GM12878 (cell line): ENCODE results near the gene GALNT9. TPM values are rescaled to one million over a fixed set of nuclear protein-coding genes. Genes with fewer than 3 reads are reported as not detected.

ENCODE experiments used
- ATAC-seq: fragments of 200-7000 bp; cut with Tn5 transposase; 3 replicates; pipeline ENCODE4 v1.9.1; 2020; ENCODE audit warnings: mild to moderate bottlenecking, moderate library complexity
- BruUV-seq: library from RNA; stranded (reverse); fragments of 400-500 nt; replicated peaks from 2 replicates; lab custom pipeline; 2021; lab: Mats Ljungman, UMichigan
- CTCF ChIA-PET: fragments of 300-600 bp; sonication (Branson Sonifier 250); formaldehyde crosslinking; extraction: SDS; loops from one replicate; lab custom pipeline; 2021; ENCODE audit warnings: inconsistent platforms; lab: Yijun Ruan, JAX
- POLR2A ChIA-PET: fragments of 350-600 bp; formaldehyde crosslinking; extraction: SDS; loops from one replicate; lab custom pipeline; 2021; ENCODE audit warnings: inconsistent platforms; lab: Charles Lee
- RAD21 ChIA-PET: fragments of 300-600 bp; sonication (Branson Sonifier 250); formaldehyde crosslinking; loops from one replicate; lab custom pipeline; 2023; ENCODE audit warnings: antibody characterized with exemption; ENCODE audit not compliant: unreplicated experiment; lab: Charles Lee
- SMC1A ChIA-PET: fragments of 300-600 bp; sonication (Branson Sonifier 250); formaldehyde crosslinking; loops from one replicate; lab custom pipeline; 2023; ENCODE audit not compliant: unreplicated experiment, uncharacterized antibody; lab: Charles Lee
- DNase-seq: peaks from one replicate; pipeline ENCODE4 v3.0.0-alpha.2; 2011; ENCODE audit warnings: low read depth, low spot score
- FAIRE-seq: peaks from 3 replicates; lab custom pipeline; 2011; peaks lifted over from hg19 to GRCh38; lab: Jason Lieb, UNC
- H2AFZ ChIP-seq: 2 replicates; pipeline ENCODE4 v1.6.0; 2011; ENCODE audit warnings: low read depth, low read length, control low read depth; ENCODE audit not compliant: control insufficient read depth
- H3K27ac ChIP-seq: 2 replicates; pipeline ENCODE4 v1.5.1; 2011; ENCODE audit warnings: control low read depth; ENCODE audit not compliant: control insufficient read depth, insufficient read depth
- H3K27me3 ChIP-seq, 2 experiments: replicated peaks in 1 of 2; 2 replicates each; pipeline versions ENCODE4 v1.6.0 to v1.6.1; 2011; ENCODE audit warnings: low read length in 1 of 2; ENCODE audit not compliant: control insufficient read depth in 2 of 2, insufficient read depth in 2 of 2
- H3K36me3 ChIP-seq, 2 experiments: 2 replicates each; pipeline ENCODE4 v1.5.1; 2011; ENCODE audit warnings: low read length in 1 of 2; ENCODE audit not compliant: control insufficient read depth in 2 of 2, insufficient read depth in 2 of 2
- H3K4me1 ChIP-seq: 2 replicates; pipeline ENCODE4 v1.6.1; 2011; ENCODE audit warnings: mild to moderate bottlenecking, low read length, moderate library complexity, mixed read lengths; ENCODE audit not compliant: control insufficient read depth, insufficient read depth
- H3K4me2 ChIP-seq: 2 replicates; pipeline ENCODE4 v1.6.0; 2011; ENCODE audit warnings: control low read depth; ENCODE audit not compliant: control insufficient read depth, insufficient read depth
- H3K4me3 ChIP-seq: fragments of 200-600 bp; sonication (generic); 2 replicates; pipeline ENCODE4 v1.5.1; 2016
- H3K79me2 ChIP-seq: 2 replicates; pipeline ENCODE4 v1.6.0; 2011; ENCODE audit warnings: low read length; ENCODE audit not compliant: control insufficient read depth, insufficient read depth
- H3K9ac ChIP-seq: 2 replicates; pipeline ENCODE4 v1.8.0; 2011; ENCODE audit warnings: low read length, control low read depth, mixed read lengths; ENCODE audit not compliant: control insufficient read depth, insufficient read depth
- H3K9me3 ChIP-seq: replicated peaks from 3 replicates; pipeline ENCODE4 v1.5.1; 2011; ENCODE audit warnings: mild to moderate bottlenecking, low read length; ENCODE audit not compliant: control insufficient read depth, insufficient read depth
- H4K20me1 ChIP-seq: 2 replicates; pipeline ENCODE4 v1.6.0; 2011; ENCODE audit not compliant: control insufficient read depth, insufficient read depth
- IKZF1 ChIP-seq: fragments of 450-650 bp; conservative IDR thresholded peaks from 2 replicates; pipeline ENCODE4 v1.6.1; 2017; ENCODE audit warnings: antibody characterized with exemption, mild to moderate bottlenecking
- JUNB ChIP-seq: IDR thresholded peaks from 2 replicates; pipeline ENCODE4 v1.6.1; 2016; ENCODE audit warnings: antibody characterized with exemption, mild to moderate bottlenecking
- MEF2B ChIP-seq: fragments of 450-650 bp; IDR thresholded peaks from 2 replicates; pipeline ENCODE4 v1.6.1; 2018; ENCODE audit warnings: mild to moderate bottlenecking, moderate library complexity; ENCODE audit not compliant: partially characterized antibody, poor library complexity, severe bottlenecking
- NKRF ChIP-seq: fragments of 450-650 bp; conservative IDR thresholded peaks from 2 replicates; pipeline ENCODE4 v1.6.1; 2017; ENCODE audit warnings: mild to moderate bottlenecking, moderate library complexity
- RFX5 ChIP-seq: IDR thresholded peaks from 2 replicates; pipeline ENCODE4 v1.6.1; 2011; ENCODE audit warnings: low read depth, low read length, improper control_type of control experiment
- TCF12 ChIP-seq: IDR thresholded peaks from 2 replicates; pipeline ENCODE4 v1.6.1; 2011; ENCODE audit warnings: low read depth, mild to moderate bottlenecking, low read length
- WGBS: methylation state at CpG from one replicate; pipeline ENCODE4 v1.1.6; 2016; ENCODE audit warnings: low lambda C conversion rate; ENCODE audit not compliant: insufficient replicate concordance, insufficient coverage; ENCODE audit errors: missing lambda C conversion rate; 5-methylcytosine and 5-hydroxymethylcytosine counted together
- in situ Hi-C: fragments of 300-500 bp; cut with MboI; formaldehyde crosslinking; loops from 9 replicates; pipeline ENCODE4 v1.14.3; 2018; ENCODE audit warnings: mixed read lengths
- intact Hi-C: fragments of 100-400 bp; cut with micrococcal nuclease; formaldehyde crosslinking; loops from one replicate; pipeline ENCODE4 v1.14.2; 2022; ENCODE audit not compliant: unreplicated experiment
- polyA plus RNA-seq, 11 experiments: library from polyadenylated mRNA; depleted of rRNA in 4 of 11; unstranded in 6 of 11; stranded (reverse) in 5 of 11; fragments of >200 nt; fragmentation: Nextera tagmentation in 4 of 11; fragmentation: Illumina TruSeq in 1 of 11; extraction: Ambion mirVana in 4 of 11; extraction: Trizol in 1 of 11; gene quantifications; 1 replicate in 1 of 11; 2 replicates in 10 of 11; pipeline versions ENCODE4 v1.2.1 to v1.2.3, GENCODE V29; 2011 to 2016; ENCODE audit warnings: inconsistent platforms in 2 of 11, missing spikeins in 2 of 11, low read depth in 1 of 11
- total RNA-seq, 4 experiments: library from RNA; depleted of rRNA in 3 of 4; stranded (reverse); fragments of >200 nt in 3 of 4; fragmentation: Illumina TruSeq in 1 of 4; extraction: Trizol in 1 of 4; gene quantifications; 2 replicates each; pipeline versions ENCODE4 v1.2.1 to v1.2.3, GENCODE V29; 2013 to 2021

The GALNT9 gene
- total and polyA plus RNA-seq, 10 of the 15 experiments (the other 5 are each of a cell fraction or from before 2014, with no cell fraction given) = 0.04 TPM; not detected in 9

- Histone ChIP-seq H2AFZ (no peak overlapping the region), H3K4me2 (peak overlapping the region; percentile 42), H3K27me3 (peaks cover 0 to 5% of the 10 kb centered on the region in 2 experiments; a peak in 3 of 4 replicates), H3K36me3 (no peaks in the 10 kb centered on the region), H3K9me3 (no peaks in the 10 kb centered on the region; the same call in 2 of the 3 replicates), H4K20me1 (no peaks in the 10 kb centered on the region), H3K27ac (no peak overlapping the region), H3K4me3 (no peak overlapping the region), H3K4me1 (no peaks in the 10 kb centered on the region), H3K79me2 (no peaks in the 10 kb centered on the region), H3K9ac (no peak overlapping the region)
- WGBS = 16% methylated on average over 41 of the region's 53 CpGs
- peak; percentile 49 for ATAC-seq
- POLR2A ChIA-PET = no interaction called here
- in situ Hi-C loops (no loop called here), intact Hi-C loops (no loop called here)
- RAD21 ChIA-PET = no interaction called here
- FAIRE-seq = no peak
- SMC1A ChIA-PET = no interaction called here
- DNase-seq = no peak
- BruUV-seq = no TSS peak
- TF ChIP-seq JUNB (no peak), NKRF (no peak), MEF2B (peak; percentile 28), TCF12 (no peak), IKZF1 (peak; percentile 47), RFX5 (no peak)
- CTCF ChIA-PET = no interaction called here
These were observed 123.9 kb downstream of the GALNT9 start for GRCh38 chr12:132205271-132206045.
